Measurements from ENCODE around the gene GATD1.

Gene GATD1

DNA sequence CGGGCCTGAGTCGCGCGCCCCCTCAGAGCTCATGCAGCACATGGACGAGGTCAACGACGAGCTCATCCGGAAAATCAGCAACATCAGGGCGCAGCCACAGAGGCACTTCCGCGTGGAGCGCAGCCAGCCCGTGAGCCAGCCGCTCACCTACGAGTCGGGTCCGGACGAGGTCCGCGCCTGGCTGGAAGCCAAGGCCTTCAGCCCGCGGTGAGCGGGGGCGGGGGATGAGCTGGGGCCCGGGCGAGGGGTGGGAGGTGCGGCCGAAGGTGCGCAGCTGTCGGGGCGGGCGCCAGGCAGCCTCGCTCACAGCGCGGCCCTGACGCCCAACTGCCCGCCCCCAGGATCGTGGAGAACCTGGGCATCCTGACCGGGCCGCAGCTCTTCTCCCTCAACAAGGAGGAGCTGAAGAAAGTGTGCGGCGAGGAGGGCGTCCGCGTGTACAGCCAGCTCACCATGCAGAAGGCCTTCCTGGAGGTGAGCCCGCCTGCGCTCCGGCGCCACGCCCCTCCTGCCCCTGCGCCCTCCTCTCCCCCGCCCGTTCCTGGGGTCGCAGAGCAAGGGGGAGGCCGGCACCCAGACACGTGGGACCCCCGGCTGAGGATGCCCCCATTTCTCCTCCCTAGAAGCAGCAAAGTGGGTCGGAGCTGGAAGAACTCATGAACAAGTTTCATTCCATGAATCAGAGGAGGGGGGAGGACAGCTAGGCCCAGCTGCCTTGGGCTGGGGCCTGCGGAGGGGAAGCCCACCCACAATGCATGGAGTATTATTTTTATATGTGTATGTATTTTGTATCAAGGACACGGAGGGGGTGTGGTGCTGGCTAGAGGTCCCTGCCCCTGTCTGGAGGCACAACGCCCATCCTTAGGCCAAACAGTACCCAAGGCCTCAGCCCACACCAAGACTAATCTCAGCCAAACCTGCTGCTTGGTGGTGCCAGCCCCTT, 50.7 kb downstream of the GATD1 start:
- no peak for FAIRE-seq
- TF ChIP-seq, protein P1, sequence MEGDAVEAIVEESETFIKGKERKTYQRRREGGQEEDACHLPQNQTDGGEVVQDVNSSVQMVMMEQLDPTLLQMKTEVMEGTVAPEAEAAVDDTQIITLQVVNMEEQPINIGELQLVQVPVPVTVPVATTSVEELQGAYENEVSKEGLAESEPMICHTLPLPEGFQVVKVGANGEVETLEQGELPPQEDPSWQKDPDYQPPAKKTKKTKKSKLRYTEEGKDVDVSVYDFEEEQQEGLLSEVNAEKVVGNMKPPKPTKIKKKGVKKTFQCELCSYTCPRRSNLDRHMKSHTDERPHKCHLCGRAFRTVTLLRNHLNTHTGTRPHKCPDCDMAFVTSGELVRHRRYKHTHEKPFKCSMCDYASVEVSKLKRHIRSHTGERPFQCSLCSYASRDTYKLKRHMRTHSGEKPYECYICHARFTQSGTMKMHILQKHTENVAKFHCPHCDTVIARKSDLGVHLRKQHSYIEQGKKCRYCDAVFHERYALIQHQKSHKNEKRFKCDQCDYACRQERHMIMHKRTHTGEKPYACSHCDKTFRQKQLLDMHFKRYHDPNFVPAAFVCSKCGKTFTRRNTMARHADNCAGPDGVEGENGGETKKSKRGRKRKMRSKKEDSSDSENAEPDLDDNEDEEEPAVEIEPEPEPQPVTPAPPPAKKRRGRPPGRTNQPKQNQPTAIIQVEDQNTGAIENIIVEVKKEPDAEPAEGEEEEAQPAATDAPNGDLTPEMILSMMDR (IDR thresholded peaks at IDR 0.05; ENCODE audit: insufficient read depth, missing control alignments): no peak
- DNase-seq (ENCODE audit: insufficient read length, low spot score): no peak

DNA sequence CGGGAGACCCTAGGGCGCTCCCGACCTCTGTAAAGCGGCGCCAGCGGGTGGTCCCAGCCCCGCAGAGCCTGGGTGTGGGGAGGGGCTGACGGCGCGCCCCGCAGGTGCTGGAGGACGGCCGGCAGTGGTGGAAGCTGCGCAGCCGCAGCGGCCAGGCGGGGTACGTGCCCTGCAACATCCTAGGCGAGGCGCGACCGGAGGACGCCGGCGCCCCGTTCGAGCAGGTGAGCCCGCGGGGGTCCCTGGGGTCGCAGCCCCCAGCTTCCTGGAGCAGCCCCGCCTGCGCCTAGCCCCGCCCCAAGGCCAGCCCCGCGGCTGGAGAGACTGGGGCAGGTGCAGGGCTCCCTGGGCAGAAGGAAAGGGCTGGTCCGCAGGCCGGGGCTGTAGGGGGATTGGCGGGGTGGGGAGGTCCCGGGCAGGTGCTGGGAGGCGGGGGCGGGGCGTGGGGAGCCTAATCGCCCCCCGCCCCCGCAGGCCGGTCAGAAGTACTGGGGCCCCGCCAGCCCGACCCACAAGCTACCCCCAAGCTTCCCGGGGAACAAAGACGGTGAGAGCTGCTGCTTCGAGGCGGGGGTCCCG, 51.6 kb downstream of the GATD1 start:
- TF ChIP-seq, protein P1 (IDR thresholded peaks at IDR 0.05; ENCODE audit: insufficient read depth, missing control alignments): no peak
- FAIRE-seq (no peak), DNase-seq (ENCODE audit: insufficient read length, low spot score) (no peak)

DNA sequence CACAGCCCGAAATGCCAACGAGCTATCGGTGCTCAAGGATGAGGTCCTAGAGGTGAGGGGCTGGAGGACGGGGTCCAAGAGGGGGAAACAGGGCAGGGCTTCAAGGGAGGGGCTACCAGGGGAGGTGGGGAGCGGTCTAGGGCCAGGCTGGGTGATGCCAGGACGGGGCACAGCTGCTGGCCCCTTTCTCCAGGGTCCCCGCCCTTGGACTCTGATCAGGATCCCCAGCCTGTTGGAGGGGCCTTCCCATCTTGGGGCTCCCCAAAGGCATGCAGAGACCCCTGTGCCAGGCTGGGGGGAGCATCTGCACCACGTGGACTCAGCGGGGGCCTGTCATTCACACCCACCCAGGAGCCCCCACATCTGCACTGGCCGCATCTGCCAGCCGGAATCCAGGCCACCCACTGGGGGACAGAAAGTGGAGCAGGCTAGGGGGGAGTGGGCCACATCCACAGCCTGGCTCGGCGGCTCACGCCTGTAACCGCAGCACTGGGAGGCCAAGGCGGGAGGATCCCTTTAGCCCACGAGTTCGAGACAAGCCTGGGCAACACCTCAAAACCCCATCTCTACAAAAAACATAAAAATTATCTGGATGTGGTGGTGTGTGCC, 52.4 kb downstream of the GATD1 start:
- DNase-seq (ENCODE audit: insufficient read length, low spot score) (no peak), FAIRE-seq (no peak)
- TF ChIP-seq, protein P1 (IDR thresholded peaks at IDR 0.05; ENCODE audit: insufficient read depth, missing control alignments): no peak

DNA sequence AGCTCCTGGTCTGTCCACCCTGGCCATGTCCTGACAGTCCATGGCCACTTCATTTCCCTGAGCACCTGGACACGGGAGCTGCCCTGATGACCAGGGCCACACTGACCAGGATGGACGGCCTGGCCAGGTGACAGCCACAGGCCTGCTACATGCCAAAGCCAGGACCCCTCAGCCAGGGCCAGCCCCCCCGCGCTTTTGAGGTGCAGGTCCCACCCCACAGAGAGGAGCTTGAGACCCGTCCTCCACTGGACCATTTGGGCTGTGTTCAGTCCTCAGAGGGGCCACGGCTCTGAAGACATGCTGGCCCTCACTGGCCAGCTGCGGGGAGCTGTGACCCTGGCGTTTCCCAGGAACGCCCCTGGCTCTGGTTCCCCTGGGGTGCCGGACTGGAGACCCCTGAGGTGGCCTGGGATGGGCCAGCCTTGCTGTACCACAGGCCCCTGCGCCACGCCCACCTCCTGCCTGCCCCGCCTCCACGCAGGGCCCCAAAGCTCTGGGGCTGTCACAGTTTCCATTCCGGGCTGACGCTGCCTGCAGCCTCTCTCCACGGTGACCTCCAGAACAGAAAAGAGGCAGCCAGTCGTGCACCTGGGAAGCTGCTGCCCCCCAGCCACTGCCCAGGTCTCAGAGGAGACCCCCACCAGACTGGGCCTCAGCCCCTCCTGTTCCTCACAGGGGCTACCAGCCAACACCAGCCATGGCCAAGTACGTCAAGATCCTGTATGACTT, 53.1 kb downstream of the GATD1 start:
- no peak for FAIRE-seq
- TF ChIP-seq, protein P1 (IDR thresholded peaks at IDR 0.05; ENCODE audit: insufficient read depth, missing control alignments): no peak
- no peak for DNase-seq (ENCODE audit: insufficient read length, low spot score)

DNA sequence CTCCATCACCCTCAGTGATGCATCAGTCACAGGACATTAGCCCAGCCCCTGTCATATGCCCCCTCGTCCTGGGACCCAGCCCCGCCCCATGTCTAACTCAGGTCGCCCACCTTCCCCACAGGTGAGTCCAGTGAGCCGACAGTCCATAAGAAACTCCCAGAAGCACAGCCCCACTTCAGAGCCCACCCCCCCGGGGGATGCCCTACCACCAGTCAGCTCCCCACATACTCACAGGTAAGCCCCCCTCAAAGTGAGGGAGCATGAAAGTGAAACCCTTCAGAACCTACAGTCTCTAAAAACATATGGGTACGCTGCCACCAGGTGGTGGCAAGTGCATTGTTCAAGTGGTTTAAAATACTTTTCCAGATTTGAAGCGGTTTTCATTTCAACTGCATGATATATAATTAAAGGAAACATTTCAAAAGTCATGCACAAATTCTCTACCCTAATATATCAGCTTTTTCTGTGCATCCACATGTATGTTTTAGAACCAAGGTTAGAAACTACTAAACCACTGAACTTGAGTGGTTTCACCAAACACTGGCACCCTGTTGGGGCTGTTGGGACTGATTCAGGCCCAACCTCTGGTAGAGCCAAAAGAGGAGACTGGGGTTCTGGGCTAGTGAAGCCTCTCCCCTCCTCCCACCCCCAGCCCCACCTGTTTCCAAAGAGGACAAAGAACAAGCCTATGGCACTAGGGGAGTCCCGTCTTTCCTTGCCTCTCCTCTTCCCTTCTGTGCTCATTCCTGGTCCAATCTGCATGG, 54.0 kb downstream of the GATD1 start:
- FAIRE-seq (no peak), DNase-seq (ENCODE audit: insufficient read length, low spot score) (no peak)
- TF ChIP-seq, protein P1 (IDR thresholded peaks at IDR 0.05; ENCODE audit: insufficient read depth, missing control alignments): peak; percentile 57

DNA sequence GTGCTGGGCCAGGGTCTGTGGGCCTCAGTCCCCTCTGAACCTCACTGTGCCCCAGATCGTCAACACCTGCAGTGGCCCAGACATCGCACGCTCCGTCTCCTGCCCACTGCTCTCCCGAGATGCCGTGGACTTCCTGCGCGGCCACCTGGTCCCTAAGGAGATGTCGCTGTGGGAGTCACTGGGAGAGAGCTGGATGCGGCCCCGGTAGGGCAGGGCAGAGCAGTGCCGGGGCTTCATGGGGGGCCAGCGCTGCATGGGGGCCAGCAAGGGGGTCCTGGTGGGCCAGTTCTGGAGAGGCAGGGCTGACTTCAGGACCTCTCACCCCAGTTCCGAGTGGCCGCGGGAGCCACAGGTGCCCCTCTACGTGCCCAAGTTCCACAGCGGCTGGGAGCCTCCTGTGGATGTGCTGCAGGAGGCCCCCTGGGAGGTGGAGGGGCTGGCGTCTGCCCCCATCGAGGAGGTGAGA, 54.9 kb downstream of the GATD1 start:
- DNase-seq (ENCODE audit: insufficient read length, low spot score) (no peak), FAIRE-seq (no peak)
- TF ChIP-seq, protein P1 (IDR thresholded peaks at IDR 0.05; ENCODE audit: insufficient read depth, missing control alignments): no peak
